Right forelimb (tissue), 1 donor: ENCODE results near the gene ZNF136.
A peak's percentile ranks its signal among the peaks of the same experiment; 100 is the strongest.

Experiments
- DNase-seq: peaks from one replicate; pipeline ENCODE4 v3.0.0-alpha.2; 2018

Gene ZNF136

DNA sequence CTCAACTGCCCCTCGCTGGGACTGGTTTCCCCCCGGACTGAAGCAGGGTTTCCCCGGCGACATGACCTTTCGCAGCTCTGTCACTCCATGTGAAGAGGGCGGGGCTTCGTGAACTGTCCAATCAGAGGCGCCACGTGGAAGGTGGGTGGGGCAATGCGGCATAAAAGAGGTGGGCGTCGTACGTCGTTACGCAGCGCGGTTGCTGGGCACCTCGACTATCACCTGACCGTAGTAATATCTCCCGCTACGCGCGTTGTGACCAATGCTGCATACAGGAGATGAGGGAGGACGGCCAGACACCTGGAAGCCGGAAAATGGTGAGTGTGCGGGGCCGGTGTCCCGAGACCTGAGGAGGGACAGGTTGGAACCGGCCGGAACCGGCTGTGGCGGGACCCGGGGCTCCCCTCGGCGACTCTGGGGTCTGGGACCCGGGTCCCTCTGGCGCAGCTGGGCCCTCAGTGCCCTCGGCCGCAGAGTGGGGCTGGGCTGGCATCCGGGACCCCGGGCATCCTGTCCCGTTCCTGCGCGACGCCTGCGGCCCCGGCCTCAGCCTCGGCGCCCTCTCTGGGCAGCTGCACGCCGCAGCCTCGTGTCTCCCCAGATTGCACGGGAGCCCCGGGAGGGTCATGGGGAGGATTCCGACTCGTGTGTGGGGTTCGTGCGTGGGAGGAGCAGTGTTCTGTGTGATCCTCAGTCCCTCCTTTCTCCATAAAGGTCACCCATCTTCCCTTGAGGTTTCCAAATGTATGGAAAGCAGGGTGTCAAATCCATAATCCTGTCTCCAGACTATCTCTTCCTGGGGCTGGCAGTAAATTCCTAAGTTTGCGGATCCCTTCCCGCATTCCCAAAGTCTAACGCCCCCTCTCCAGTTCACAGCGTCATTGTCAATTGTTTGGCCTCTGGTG lies 32.2 kb downstream of the ZNF136 start:
- DNase-seq: peak; percentile 92

DNA sequence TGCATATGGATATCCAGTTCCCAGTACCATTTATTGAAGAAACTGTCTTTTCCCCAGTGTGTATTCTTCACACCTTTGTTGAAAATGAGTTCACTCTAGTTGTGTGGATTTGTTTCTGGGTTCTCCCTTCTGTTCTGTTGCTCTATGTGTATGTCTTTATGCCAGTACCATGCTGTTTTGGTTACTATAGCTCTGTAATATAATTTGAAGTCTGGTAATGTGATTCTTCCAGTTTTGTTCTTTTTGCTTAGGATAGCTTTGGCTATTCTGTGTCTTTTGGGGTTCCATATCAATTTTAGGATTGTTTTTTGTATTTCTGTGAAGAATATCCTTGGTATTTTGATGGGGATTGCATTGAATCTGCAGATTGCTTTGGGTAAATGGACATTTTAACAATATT lies 35.2 kb downstream of the ZNF136 start:
- DNase-seq: no peak

DNA sequence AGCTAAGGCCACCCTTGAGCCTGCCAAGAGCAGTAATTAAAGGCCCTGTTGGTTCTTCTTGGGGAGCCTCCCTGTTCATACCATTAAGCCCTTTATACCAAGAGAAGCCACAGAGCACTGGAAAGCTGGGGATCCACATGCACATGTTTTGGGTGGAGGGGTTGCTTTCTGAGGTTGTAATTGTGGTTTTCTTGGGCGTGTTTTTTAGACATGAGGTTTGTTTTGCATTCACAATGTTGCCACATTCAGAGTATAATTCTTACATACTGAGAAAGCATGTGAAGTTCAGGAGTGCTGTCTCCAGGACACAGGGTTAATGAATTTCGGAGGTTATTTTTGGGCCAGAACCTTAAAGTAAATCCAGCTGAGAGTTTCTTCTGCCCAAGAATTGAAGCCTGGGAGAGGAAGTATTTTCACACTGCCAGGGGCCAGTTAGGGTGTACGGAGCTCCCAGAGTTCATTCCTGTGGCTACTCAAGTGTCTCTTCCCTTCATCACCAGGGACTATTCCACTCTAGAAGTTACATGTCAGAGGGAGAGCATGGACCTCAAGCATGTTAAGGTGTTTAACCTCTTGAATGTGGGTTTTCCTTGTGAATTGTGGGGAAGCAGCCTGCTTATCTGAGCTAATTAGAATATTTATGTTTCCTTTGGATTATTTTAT lies 37.0 kb downstream of the ZNF136 start:
- no peak for DNase-seq

DNA sequence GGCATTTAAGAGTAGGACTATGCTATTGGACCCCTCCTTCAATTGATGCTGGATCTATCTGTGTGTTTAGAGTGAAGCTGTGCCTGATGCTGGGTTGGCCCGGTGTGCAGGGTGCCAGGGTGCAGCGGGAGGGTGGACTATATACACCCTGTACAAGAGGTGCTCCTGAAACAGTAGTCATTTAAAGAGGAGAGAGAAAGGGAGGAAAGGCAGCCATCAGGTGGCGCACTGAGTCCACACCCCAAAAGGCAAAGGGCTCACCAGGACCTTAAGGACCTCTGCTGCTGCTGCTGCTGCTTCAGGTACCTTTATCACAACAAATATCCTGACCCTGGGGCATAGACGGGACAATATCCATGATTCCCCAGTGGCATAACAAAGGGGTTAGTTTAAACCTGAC lies 39.4 kb downstream of the ZNF136 start:
- no peak for DNase-seq

DNA sequence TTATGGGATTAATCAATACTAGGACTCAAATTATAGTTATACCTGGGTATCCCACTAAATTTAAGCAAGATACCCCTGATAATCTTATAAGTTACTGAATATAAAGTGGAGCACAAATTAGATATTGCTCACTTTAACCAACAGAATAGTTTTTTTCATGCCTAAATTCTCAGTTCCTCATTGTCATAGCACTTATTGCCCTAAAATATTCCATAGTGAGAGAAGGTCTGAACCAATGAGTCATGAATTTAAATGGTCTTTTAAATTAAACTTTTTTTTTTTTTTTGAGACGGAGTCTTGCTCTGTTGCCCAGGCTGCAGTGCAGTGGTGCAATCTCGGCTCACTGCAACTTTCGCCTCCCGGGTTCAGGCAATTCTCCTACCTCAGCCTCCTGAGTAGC lies 42.4 kb downstream of the ZNF136 start:
- no peak for DNase-seq

DNA sequence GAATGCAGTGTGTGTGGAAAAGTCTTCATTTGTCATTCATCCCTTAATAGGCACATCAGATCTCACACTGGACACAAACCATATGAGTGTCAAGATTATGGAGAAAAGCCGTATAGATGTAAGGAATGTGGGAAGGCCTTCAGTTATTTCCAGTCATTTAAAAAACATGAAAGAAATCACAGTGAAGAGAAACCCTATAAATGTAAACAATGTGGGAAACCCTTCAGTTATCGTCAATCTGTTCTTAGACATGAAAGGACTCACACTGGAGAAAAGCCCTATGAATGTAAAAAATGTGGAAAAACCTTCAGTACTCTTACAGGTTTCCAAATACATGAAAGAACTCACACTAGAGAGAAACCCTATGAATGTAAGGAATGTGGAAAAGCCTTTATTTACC lies 45.3 kb downstream of the ZNF136 start:
- no peak for DNase-seq

DNA sequence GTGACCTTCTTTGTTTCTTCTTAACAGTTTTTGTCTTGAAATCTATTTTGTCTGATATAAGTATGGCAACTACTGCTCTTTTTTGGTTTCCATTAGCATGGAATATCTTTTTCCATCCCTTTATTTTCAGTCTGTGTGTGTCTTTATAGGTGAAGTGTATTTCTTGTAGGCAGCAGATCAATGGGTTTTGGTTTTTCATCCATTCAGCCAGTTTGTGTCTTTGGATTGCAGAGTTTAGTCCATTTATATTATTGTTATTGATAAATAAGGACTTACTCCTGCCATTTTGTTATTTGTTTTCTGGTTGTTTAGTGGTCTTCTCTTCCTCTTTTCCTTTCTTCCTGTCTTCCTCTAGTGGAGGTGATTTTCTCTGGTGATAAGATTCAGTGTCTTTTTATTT lies 54.4 kb downstream of the ZNF136 start:
- DNase-seq: no peak

DNA sequence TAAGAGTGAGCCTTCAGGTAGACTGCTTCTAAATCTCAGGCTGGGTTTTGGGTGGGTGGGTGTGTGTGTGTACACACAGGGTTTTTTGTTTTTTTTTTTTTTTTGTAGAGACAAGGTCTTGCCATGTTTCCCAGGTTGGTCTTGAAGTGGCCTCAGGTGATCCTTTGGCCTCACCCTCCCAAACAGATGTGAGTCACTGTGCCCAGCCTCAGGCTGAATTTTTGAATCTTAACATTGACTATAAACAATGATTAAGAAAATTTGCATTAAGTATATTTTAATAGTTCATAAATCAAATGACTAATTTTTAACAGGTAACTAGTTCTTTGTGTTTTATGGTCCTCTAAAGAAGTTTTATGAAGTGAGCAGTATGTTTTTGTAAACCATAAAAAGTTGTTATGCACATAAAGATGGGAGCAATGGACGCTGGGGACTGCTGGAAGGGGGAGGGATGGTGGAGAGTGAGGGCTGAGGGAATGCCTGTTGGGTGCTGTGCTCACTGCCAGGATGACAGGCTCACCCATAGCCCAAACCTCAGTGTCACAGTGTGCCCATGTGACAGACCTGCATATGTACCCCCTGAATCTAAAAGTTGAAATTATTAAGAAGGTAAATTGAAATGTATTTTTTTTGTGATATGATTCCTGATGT lies 60.2 kb downstream of the ZNF136 start:
- no peak for DNase-seq

DNA sequence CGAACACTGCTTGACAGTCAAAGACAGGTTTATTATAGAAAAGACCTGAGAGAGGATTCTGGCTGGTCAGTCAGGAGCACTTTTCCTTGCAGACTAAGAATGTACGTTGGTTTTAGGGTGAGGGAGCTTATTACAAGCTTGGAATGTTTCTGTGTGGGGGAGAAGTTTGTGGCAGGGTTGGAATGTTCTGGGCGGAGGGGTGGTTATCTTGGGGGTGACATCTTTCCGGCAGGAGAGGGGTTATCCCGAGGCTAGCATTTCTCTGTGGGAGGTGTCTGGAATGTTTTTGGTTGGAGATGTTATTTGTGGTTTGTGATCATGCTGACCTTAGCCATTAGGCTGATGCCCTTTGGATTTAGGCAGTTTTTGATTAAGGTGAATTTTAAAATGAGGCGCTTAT lies 61.8 kb downstream of the ZNF136 start:
- no peak for DNase-seq

DNA sequence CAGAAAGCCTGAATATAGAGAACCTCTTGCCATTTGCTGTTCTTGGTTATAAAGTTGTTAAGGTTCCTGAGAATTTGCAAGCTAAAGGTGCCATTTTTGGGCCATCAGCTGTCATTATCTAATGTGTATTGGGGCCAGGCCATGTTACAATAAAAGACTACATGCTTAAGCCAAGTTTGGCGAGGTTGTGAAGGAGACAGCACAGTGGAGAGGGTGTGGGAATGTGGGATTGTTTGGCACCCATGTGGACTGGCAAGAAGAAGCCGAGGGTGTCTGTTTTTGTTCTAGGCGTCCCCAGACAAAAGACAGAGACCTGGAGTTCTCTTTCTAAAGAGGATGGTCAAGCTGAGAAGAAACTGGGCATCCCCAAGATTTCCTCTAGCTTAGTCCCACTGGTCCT lies 67.1 kb downstream of the ZNF136 start:
- no peak for DNase-seq

DNA sequence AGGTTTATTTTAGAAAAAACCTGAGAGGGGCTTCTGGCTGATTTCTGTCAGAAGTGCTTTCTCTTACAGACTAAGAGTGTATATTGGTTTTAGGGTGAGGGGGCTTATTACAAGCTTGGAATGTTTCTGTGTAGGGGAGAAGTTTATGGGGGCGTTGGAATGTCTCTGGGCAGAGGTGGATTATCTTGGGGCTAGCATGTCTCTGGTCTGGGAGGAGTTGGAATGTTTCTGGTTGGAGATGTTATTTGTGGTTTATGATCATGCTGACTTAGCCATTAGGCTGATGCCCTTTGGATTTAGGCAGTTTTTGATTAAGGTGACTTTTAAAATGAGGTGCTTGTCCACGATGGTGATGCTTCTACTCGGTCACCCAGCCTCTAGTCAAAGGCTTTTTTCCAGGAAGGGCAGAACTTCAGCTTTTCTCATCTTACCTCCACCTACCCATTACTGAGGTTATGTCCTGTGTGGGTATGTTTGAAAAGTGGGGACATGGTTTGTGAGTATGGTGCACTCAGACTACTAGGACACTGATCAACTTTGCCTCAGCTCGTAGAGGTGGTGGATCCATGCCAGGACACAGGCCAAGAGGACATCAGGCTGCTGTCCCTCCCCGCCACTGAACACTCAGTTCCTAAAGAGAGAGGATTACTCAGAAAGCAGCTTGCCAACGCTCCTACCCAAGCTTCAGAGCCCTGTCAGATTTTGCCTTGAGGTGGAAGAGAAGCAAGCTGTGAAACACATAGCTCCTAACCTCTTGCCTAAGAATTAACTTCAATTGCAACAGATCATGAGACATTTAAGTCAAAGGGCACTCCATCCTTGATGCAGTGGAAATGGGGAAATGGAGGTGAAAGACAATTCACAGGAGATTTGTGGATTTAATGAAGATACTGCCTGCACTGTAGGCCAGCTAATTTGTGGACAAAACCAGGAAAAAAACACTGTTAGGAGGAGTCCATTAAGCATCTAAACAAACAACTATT lies 68.1 kb downstream of the ZNF136 start:
- DNase-seq: no peak

DNA sequence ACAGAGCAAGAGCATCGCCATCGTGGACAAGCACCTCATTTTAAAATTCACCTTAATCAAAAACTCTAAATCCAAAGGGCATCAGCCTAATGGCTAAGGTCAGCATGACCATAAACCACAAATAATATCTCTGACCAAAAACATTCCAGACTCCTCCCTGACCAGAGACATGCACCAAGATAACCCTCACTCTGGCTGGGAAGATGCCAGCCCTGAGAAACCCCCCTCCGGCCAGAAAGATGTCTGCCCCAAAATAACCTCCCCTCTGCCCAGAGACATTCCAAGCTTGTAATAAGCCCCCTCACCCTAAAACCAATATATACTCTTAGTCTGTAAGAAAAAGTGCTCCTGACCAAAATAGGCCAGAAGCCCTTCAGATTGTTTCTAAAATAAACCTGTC lies 70.1 kb downstream of the ZNF136 start:
- no peak for DNase-seq

DNA sequence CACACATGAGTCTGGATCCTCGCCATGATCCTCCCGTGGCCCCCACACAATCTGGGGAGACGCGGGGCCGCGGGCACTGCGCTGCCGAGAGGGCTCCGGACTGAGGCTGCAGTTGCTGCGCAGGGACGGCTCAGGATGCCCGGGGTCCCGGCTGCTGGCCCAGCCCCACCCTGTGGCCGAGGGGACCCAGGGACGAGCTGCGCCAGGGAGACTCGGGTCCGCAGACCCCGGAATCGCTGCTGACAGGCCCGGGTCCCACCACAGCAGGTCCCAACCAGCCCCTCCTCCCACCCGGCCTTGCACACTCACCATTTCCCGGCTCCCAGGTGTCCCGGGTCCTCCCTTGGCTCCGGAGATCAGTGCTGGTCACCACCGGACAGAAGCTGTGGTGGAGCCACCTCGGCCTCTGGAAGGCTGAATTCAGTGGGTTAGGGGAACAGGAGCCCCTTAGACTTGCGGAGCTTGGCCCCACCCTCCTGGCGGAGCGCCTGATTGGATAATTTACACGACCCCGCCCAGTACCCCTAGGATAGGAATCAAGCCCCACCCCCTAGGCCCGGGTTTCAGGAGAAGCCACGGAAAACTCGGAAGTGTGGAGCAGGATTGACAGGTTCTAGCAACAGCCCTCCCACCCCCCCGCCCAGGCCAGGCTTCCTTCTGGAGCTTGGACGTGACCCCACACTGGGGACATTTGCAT lies 74.4 kb downstream of the ZNF136 start:
- DNase-seq: no peak
